HuH-7.5 (cell line): Measurements from ENCODE around the gene GPBAR1.
"Not testable (repeated sequence)": the region's sequence is repeated elsewhere in the genome, so short reads cannot be mapped to it uniquely, and the experiment has no call there.

Experiments used
- DNase-seq: peaks from one replicate; pipeline ENCODE4 v3.0.0; 2011; ENCODE audit warnings: low spot score

The GPBAR1 gene

GRCh38 chr2:218269900-218270720 lies 9.3 kb downstream of the GPBAR1 start, which contains the start of the genes AAMP and PNKD:
TSS of gene AAMP (minus strand) at chr2:218270137. CDS start at chr2:218270086, 51 bp downstream.
TSS of gene PNKD (plus strand) at chr2:218270519. CDS start at chr2:218270536, 17 bp downstream.
- DNase-seq, result peak; percentile 97

DNA sequence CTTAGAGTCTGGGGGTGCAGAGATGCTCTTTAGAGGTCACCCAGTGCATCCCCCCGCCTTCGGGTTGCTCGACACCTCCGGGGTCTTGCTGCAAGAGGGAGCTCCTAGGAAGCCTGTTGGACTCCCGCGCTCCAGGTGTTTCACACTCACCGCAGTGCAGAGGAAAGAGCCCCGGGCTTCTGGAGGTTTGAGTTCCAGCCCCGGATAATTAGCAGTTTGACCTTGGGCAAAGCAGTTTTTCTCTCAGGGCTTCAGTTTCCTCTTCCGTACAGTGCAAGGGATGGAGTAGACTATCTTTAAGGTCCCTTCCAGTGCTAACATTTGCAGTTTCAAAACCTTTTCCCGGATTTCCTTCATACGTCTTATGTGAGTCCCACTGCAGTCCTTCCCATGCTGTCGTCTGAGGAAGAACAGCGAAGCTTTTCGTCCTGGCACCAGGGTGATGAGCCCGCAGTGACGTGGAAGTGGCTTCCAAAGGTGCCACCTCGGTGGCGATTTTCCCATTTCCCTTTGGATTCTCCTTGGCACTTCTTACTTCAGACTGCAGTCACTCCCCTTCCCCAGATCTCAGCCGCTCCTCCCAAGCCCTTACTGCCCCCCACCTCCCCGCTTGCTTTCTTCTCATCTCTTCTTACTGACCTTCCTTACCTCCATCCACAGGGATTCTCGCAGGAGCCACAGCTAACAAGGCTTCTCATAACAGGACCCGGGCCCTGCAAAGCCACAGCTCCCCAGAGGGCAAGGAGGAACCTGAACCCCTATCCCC lies 10.1 kb downstream of the GPBAR1 start:
- no peak for DNase-seq

DNA sequence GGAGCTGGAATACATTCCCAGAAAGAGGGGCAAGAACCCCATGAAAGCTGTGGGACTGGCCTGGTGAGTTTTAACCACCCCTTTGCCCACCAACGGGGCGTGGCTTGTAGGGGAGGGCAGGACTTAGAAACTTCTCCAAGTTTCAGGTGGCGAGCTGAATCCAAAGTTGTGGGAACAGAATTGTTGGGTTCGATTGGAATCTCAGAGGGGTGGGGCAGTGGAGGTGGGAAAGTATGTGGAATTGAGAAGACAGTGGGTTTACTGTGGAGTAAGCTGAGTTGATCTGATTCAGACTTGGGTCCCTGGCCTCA lies 10.6 kb downstream of the GPBAR1 start:
- no peak for DNase-seq

- DNase-seq, result no peak
These were observed 11.2 kb downstream of the GPBAR1 start for GRCh38 chr2:218271865-218272530.

DNA sequence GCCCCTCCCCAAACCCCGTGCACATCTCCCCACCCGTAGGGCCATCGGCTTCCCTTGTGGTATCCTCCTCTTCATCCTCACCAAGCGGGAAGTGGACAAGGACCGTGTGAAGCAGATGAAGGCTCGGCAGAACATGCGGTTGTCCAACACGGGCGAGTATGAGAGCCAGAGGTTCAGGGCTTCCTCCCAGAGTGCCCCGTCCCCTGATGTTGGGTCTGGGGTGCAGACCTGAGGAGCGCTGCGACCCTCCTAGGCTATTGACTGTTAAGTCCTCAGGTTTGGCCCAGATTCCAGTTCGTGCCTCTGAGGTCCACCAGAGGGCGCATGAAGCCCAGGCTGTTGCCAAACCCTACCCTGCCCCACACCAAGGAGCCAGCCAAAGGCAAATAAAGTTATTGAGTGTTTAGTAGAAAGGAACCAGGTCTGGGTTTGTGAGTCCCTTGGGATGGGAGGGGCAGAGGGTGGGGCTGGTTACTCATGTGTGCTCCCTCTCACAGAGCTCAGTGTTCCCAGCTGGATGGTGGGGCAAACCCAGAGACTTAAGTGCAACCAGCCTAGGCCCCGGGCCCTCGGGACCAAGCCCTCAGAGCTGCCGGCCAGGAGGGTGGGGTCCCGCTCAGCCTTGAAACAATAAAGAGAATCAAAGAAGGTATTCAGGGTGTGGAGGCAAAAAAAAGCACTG lies 11.9 kb downstream of the GPBAR1 start:
- peak; percentile 82 for DNase-seq

- not testable (repeated sequence) for DNase-seq
These were observed 12.5 kb downstream of the GPBAR1 start for GRCh38 chr2:218273214-218273907.

DNA sequence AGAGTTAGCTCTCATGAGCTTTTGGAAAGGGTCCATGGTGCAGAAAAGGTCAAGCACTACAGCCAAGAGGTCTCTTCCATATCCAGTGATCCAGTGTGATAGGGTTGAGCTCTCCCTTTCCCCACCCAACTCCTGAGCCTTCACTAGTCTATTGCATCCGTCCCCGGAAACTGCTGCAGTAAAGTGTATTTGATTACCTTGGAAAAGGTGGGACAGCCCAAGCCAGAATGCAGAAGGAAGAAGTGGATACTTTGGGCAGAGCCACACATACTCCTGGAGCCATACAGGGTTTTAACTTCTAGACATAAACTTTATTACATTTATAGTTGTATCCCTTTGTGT lies 13.1 kb downstream of the GPBAR1 start:
- DNase-seq, result no peak

GRCh38 chr2:218274586-218274985 lies 13.8 kb downstream of the GPBAR1 start:
- no peak for DNase-seq

GRCh38 chr2:218275371-218276072 lies 14.7 kb downstream of the GPBAR1 start:
- DNase-seq, result no peak

- DNase-seq, result no peak
These were observed 16.4 kb downstream of the GPBAR1 start for GRCh38 chr2:218276986-218277755.

- DNase-seq, result no peak
These were observed 17.1 kb downstream of the GPBAR1 start for GRCh38 chr2:218277921-218278320.

DNA sequence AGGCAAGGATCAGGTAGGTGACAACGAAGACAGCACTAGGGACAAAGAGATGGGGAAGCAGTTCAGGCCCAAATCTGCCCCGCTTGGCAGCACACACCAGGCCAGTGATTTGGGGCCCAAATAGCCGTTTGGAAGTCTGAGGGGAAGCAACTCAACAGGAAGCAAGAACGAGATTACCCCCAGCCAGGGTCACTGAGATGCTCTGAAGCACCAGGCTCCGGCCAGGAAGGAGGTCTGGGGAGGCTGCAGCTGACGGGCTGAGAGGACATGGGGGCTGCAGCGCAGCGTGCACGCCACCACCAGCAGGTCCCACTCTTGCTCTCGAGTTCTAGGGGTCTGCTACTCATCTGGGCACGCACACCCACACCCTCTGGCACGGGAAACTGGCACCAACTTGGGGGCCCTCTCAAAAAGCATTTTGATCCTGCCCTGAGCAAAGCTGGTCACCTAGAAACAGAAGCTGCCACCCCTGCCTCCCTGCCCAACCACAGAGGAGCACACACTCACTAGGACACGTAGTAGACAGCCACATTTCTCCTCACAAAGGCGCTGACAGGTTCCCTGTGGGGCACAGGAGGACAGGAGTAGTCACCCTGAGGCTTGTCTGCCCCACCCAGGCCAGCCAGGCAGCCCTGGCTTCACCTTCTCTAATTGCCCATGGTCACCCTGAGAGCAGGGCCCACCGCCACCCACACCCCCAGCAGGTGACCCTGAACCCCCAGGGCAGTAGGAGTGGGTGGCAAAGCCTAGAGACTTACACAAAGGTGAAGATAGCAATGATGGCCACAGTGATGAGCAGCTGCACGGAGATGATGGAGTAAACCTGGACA lies 17.9 kb downstream of the GPBAR1 start:
- DNase-seq, result no peak

GRCh38 chr2:218280260-218280870 lies 19.6 kb downstream of the GPBAR1 start:
- DNase-seq, result no peak

DNA sequence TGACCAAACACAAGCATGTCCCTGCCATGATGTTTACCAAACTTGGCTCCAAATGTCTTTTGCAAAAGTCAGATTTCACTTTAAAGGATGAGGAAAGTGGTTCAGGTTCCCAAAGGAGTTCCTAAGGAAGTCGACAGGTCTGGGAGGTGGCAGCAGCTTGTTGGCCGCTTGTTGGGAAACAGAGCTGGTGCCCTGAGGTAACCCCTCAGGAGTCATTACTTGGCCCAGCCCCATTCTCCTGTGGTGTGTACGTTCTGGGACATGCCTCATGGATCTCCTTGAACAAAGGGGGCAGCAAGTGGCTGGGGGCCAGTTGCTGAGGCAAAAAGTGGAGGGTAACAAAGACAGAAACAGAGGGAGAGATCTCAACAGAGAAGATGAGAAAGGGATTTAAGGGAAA lies 20.6 kb downstream of the GPBAR1 start:
- no peak for DNase-seq

DNA sequence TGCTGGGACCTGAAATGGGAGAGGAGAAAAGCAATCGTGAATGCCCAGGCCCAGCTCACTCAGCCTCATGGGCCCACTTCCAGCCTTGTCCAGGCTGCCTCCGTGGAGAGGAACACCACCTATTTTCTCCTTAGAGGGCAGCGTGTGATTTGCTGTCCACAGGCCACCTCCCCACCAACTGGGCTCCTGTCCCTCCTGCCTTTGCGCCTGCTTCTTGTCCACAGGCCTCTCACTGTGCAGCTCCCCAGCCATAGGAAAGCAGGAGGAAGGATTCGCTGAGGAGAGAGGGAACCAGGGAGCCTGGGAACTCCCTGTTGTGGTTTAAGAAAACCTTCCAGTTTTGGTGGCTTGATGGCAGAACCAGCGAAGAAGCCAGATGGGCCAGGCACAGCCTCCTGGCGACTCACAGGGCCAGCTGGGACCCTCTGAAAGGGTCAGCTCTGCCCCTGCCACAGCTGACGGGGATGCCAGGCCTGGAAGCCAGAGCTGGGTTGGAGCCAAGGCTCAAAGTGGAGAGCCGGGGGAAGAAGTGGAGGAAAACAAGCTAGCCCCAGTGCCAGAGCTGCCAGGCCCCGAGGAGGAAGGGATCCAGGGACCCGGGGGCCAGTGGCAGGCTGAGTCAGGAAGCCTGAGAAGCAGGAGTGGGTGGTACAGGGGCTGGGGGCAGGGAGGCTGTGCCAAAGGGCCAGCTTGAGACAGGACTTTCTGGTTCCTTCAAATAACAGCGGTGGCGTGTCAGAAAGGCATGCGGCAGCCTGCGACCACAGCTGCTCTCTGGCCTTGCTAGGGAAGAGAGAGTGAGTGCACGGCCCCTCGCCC lies 21.6 kb downstream of the GPBAR1 start:
- DNase-seq, result no peak

DNA sequence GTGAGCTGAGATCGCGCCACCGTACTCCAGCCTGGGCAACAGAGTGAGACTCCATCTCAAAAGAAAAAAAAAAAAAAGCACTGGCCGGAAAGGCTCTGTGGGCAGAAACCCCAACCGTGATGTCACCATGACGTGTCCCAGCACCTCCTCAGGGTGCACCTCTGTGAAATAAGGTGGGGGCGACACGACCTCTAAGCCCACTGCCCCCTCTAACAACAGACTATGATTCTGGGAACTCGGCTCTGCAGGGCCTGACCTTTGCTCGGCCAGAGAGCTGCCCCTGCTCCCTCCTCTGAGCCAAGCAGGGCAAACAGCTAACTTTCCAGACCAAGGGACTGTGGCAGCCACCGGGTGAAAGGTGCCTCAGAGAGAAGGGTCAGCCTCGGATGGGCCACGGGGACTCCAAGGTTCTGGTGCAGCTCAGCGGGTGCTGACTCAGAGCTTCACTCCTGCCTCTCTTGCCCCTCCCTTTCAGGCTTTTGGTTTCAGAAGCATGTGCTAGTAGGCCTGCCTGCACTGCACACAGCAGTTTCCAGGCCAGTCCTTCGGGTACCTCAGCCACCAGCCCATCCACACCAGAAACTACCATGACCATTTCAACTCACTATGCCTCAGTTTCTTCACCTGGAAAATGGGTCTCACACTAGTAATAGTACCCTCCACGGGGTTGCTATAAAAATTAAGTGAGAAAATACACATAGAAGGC lies 23.4 kb downstream of the GPBAR1 start:
- DNase-seq, result no peak

DNA sequence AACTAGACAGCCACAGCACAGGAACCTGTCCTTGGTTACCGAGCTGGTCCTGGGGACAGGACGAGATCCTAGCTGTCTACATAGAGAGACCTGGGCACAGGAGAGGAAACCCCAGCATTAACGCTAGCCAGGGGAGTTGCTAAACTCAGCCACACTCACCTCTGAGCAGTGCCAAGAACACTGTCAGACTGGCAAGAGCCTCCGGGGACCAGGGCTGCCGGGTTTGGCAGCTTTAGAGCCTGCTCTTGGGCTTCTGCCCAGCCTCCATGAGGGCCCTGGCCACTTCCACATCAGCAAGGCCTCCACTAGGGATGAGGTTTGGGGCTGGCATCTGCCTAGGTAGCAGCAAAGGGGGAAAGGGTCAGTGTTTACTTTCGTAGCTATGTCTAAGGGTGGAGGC lies 24.8 kb downstream of the GPBAR1 start:
- DNase-seq, result no peak
